OCI-LY1 (cell line): ENCODE measurements around the gene KCTD1.

Source experiments
- CTCF ChIP-seq: fragments of 200-600 bp; sonication (generic), shearing (Covaris generic); IDR thresholded peaks from 2 replicates; pipeline ENCODE4 v1.5.1; 2017; ENCODE audit warnings: mild to moderate bottlenecking, antibody characterized with exemption, low read length, moderate library complexity, mixed read lengths
- EZH2 ChIP-seq: fragments of 200-600 bp; sonication (generic), shearing (Covaris generic); IDR thresholded peaks from 2 replicates; pipeline ENCODE4 v1.8.0; 2017; ENCODE audit warnings: borderline replicate concordance, mixed run types, mild to moderate bottlenecking, antibody characterized with exemption, low read length, moderate library complexity, mixed read lengths

- TF ChIP-seq CTCF (peak; percentile 35; the same call in 1 of the 2 replicates), EZH2 (no peak)
Measured at GRCh38 chr18:26456070-26456491, 92.3 kb downstream of the KCTD1 start.
